NOMO-1 (cell line): ENCODE measurements around the gene BSPRY.

ENCODE experiments used
- DNase-seq, 2 experiments: peaks; one replicate each; lab custom pipeline; 2025; ENCODE audit not compliant: unreplicated experiment in 2 of 2; lab: John Stamatoyannopoulos, UW

BSPRY gene

GRCh38 chr9:113340011-113340699 lies 9.2 kb upstream of the BSPRY start, which contains the start of gene WDR31:
TSS of gene WDR31 (minus strand) at chr9:113340275. CDS start at chr9:113332022, 8,253 bp downstream.
- peak; percentile 71 to 91 for DNase-seq

GRCh38 chr9:113341712-113342410 lies 7.5 kb upstream of the BSPRY start:
- no peak for DNase-seq

- DNase-seq = no peak
Measured at GRCh38 chr9:113343732-113344231, 5.6 kb upstream of the BSPRY start.

GRCh38 chr9:113345190-113345589 lies 4.2 kb upstream of the BSPRY start:
- DNase-seq = no peak

GRCh38 chr9:113345671-113346070 lies 3.7 kb upstream of the BSPRY start:
- DNase-seq = no peak

GRCh38 chr9:113348437-113348836 lies 904 bp upstream of the BSPRY start:
- DNase-seq = no peak

- DNase-seq = peak in 1 of 2 experiments; percentile 13
Measured at GRCh38 chr9:113349066-113349444, 286 bp upstream of the BSPRY start.

- DNase-seq = no peak
Measured at GRCh38 chr9:113350107-113350661, 843 bp downstream of the BSPRY start.

GRCh38 chr9:113350937-113351336 lies 1.6 kb downstream of the BSPRY start:
- DNase-seq = peak; percentile 63 to 78

- no peak for DNase-seq
Measured at GRCh38 chr9:113352006-113352405, 2.7 kb downstream of the BSPRY start.

- peak in 1 of 2 experiments; percentile 7 for DNase-seq
Measured at GRCh38 chr9:113352411-113352810, 3.1 kb downstream of the BSPRY start.

- DNase-seq = no peak
Measured at GRCh38 chr9:113355040-113355596, 5.8 kb downstream of the BSPRY start.

- no peak for DNase-seq
Measured at GRCh38 chr9:113356686-113357292, 7.4 kb downstream of the BSPRY start.

- no peak for DNase-seq
Measured at GRCh38 chr9:113359385-113359784, 10.0 kb downstream of the BSPRY start.

GRCh38 chr9:113360242-113360842 lies 11.0 kb downstream of the BSPRY start:
- DNase-seq = no peak

GRCh38 chr9:113361304-113362018 lies 12.1 kb downstream of the BSPRY start:
- no peak for DNase-seq

- no peak for DNase-seq
Measured at GRCh38 chr9:113363336-113363735, 14.0 kb downstream of the BSPRY start.

- DNase-seq = no peak
Measured at GRCh38 chr9:113364951-113365350, 15.6 kb downstream of the BSPRY start.

- peak; percentile 13 to 30 for DNase-seq
Measured at GRCh38 chr9:113365652-113366051, 16.3 kb downstream of the BSPRY start.
